Testis (tissue), 3 donors: ENCODE data around the gene AGBL4. TPM values are rescaled to one million over a fixed set of nuclear protein-coding genes. Genes with fewer than 3 reads are reported as not detected.

Source experiments
- DNase-seq: peaks from one replicate; pipeline ENCODE4 v3.0.0-alpha.2; 2019
- H3K27ac ChIP-seq, 2 donors: fragments of 200-600 bp; sonication (generic); one replicate each; pipeline ENCODE4 v1.5.1; 2019
- H3K27me3 ChIP-seq: fragments of 200-600 bp; sonication (generic); one replicate; pipeline ENCODE4 v1.5.1; 2019
- H3K36me3 ChIP-seq: fragments of 200-600 bp; sonication (generic); one replicate; pipeline ENCODE4 v1.5.1; 2017; ENCODE audit warnings: low read depth; ENCODE audit errors: missing control alignments
- H3K4me1 ChIP-seq: fragments of 200-600 bp; sonication (generic); one replicate; pipeline ENCODE4 v1.5.1; 2019
- H3K4me3 ChIP-seq, 2 donors: fragments of 200-600 bp; sonication (generic); one replicate each; pipeline ENCODE4 v1.5.1; 2017 to 2019
- H3K9me3 ChIP-seq: fragments of 200-600 bp; sonication (generic); one replicate; pipeline ENCODE4 v1.5.1; 2017
- CTCF ChIP-seq, 3 experiments: fragments of 450-650 bp in 2 of 3; fragments of 200-600 bp in 1 of 3; sonication (generic) in 1 of 3; IDR thresholded peaks; one replicate each; pipeline ENCODE4 v1.5.1; 2016 to 2019; ENCODE audit warnings: antibody characterized with exemption in 3 of 3, mild to moderate bottlenecking in 2 of 3, moderate library complexity in 1 of 3
- POLR2A ChIP-seq: fragments of 450-650 bp; IDR thresholded peaks from one replicate; pipeline ENCODE4 v1.6.1; 2017; ENCODE audit warnings: antibody characterized with exemption, mild to moderate bottlenecking, moderate library complexity
- WGBS, 2 donors: methylation state at CpG; one replicate each; pipeline ENCODE4 v1.1.5; 2018; 5-methylcytosine and 5-hydroxymethylcytosine counted together
- intact Hi-C: fragments of 100-400 bp; cut with DNase I; formaldehyde crosslinking; loops from one replicate; pipeline ENCODE4 v1.15.1; 2023; ENCODE audit warnings: low total_unique reads
- polyA plus RNA-seq: library from polyadenylated mRNA; stranded (reverse); fragments of 350-450 nt; fragmentation: Illumina TruSeq; extraction: RNeasy Lipid Tissue Mini Kit (QIAGEN cat#74804); gene quantifications from one replicate; pipeline ENCODE4 v1.2.3, GENCODE V29; 2014; ENCODE audit warnings: low read depth, low replicate concordance; ENCODE audit not compliant: insufficient read depth
- total RNA-seq, 2 donors: library from RNA; depleted of rRNA; stranded (reverse); fragments of >200 nt; gene quantifications; one replicate each; pipeline ENCODE4 v1.2.3, GENCODE V29; 2016

Gene AGBL4
- total and polyA plus RNA-seq, 3 donors from 2014 or later = 3.3 to 6.9 (median 5.8) TPM

GRCh38 chr1:48937732-48938131 is 1086.0 kb downstream of the AGBL4 start:
- H3K4me1 ChIP-seq = no peaks in the 10 kb centered on the region
- DNase-seq = no peak
- no peak overlapping the region for H3K27ac ChIP-seq
- intact Hi-C loops = no loop called here
- H3K27me3 ChIP-seq = no peaks in the 10 kb centered on the region
- TF ChIP-seq CTCF (IDR thresholded peaks at IDR 0.05) (no peak), POLR2A (no peak)
- H3K4me3 ChIP-seq = no peak overlapping the region
- H3K9me3 ChIP-seq = no peaks in the 10 kb centered on the region
- 80 to 89% methylated on average over 1 of the region's 1 CpG for WGBS, 2 donors
- H3K36me3 ChIP-seq = no peaks in the 10 kb centered on the region

- Histone ChIP-seq H3K27me3 (no peaks in the 10 kb centered on the region), H3K27ac (no peak overlapping the region), H3K4me1 (no peaks in the 10 kb centered on the region), H3K4me3 (no peak overlapping the region), H3K36me3 (no peaks in the 10 kb centered on the region), H3K9me3 (no peaks in the 10 kb centered on the region)
- no peak for DNase-seq
- WGBS, 2 donors = 88 to 96% methylated on average over 2 of the region's 2 CpGs
- intact Hi-C loops = no loop called here
- TF ChIP-seq CTCF (IDR thresholded peaks at IDR 0.05) (no peak), POLR2A (no peak)
Observed at GRCh38 chr1:48936436-48936835, 1087.3 kb downstream of the AGBL4 start.

DNA sequence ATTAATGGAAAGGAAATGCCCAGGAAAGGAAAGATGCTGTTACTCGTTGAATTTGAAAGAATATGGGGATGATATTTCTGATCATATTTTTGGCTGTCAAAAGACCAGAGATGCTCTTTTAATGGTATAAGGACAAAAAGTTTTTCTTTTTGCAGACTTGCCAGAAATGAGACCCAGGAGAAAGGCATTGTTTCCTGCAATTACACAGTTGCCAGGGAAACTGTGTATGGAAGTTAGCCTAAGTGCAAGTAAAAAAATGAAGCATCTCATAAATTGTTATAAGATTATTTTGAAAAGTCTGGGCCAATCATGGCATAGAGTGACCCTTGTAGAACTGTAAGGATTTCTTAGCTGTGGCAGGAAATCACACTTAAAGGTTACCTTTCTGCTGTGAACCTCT is 1091.4 kb downstream of the AGBL4 start:
- WGBS, 2 donors = 43 to 55% methylated on average over 1 of the region's 1 CpG
- H3K9me3 ChIP-seq = no peaks in the 10 kb centered on the region
- H3K4me3 ChIP-seq = no peak overlapping the region
- H3K27ac ChIP-seq = no peak overlapping the region
- TF ChIP-seq POLR2A (no peak), CTCF (IDR thresholded peaks at IDR 0.05) (no peak)
- H3K27me3 ChIP-seq = no peaks in the 10 kb centered on the region
- no peaks in the 10 kb centered on the region for H3K4me1 ChIP-seq
- no peak for DNase-seq
- intact Hi-C loops = no loop called here
- H3K36me3 ChIP-seq = no peaks in the 10 kb centered on the region

- no peak for DNase-seq
- no peak overlapping the region for H3K27ac ChIP-seq
- intact Hi-C loops = no loop called here
- H3K36me3 ChIP-seq = no peaks in the 10 kb centered on the region
- H3K4me1 ChIP-seq = no peaks in the 10 kb centered on the region
- TF ChIP-seq POLR2A (no peak), CTCF (IDR thresholded peaks at IDR 0.05) (no peak)
- WGBS, 2 donors = 81 to 84% methylated on average over 7 of the region's 7 CpGs
- no peaks in the 10 kb centered on the region for H3K27me3 ChIP-seq
- no peak overlapping the region for H3K4me3 ChIP-seq
- no peaks in the 10 kb centered on the region for H3K9me3 ChIP-seq
Observed at GRCh38 chr1:48931506-48932192, 1092.1 kb downstream of the AGBL4 start.

DNA sequence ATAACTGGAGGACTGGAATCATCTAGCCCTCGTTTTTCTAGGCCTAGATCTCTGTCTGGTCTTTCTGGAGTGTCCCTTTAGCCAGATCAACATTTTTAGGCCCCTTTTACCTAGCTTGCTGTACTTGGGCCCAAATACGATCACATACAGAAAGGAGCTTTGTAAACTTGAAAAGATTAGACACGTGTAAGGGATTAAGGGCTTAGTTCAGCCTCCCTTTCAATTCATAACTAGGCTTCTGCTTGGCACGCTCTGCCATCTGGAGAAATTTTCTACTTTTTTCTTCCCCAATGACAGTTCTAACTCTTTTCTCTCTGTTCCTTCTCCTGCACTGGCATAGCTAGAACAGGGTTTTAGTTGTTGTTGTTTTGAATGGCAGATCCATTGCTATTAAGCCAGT is 1093.7 kb downstream of the AGBL4 start:
- Histone ChIP-seq H3K36me3 (no peaks in the 10 kb centered on the region), H3K4me3 (no peak overlapping the region), H3K4me1 (no peaks in the 10 kb centered on the region), H3K9me3 (no peaks in the 10 kb centered on the region), H3K27me3 (no peaks in the 10 kb centered on the region), H3K27ac (no peak overlapping the region)
- intact Hi-C loops = no loop called here
- WGBS, 2 donors = 81 to 85% methylated on average over 4 of the region's 4 CpGs
- TF ChIP-seq CTCF (IDR thresholded peaks at IDR 0.05) (no peak), POLR2A (no peak)
- DNase-seq = no peak
